Measurements from ENCODE around the gene ITGAX.

Gene ITGAX

DNA sequence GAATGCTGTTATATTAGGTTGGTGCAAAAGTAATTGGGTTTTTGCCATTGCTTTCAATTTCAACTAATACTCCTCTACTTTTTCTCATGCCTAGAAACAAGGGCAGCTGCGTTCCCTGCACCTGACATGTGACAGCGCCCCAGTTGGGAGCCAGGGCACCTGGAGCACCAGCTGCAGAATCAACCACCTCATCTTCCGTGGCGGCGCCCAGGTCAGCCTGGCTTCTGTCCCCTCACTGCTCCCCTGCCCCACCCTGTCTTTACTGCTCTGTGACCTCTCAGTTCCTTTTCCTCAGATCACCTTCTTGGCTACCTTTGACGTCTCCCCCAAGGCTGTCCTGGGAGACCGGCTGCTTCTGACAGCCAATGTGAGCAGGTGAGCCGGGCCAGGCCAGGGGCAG lies 21.7 kb downstream of the ITGAX start:
- DNase-seq = no peak

DNA sequence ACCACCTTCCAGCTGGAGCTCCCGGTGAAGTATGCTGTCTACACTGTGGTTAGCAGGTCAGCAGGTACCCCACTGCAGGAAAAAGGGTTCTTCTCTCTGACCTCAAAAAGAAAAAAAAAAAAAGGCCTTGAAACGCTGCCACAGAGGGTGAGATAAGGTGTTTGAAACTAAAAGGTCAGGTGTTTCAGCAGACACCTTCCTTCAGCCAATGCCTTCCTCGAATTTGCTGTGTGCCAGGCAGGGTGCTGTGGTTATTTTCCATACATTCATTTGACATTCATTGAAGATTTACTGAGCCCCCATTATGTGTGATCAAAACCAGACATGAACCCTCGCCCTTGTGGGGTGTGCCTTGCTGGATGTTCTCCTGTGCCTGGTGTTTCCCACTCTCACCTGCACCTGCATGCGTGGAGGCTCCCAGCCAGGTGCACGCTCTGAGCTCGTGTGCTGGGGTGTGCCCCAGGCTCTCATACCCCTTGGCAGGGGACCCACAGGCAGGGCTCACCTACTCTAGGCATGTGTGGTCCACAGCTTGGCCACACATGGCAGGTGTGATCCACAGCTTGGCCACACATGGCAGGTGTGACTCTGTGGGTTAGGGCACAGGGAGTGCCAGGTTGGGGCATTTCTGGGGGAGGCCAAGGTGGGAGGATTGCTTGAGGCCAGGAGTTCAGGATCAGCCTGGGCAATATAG lies 22.4 kb downstream of the ITGAX start:
- DNase-seq = no peak

DNA sequence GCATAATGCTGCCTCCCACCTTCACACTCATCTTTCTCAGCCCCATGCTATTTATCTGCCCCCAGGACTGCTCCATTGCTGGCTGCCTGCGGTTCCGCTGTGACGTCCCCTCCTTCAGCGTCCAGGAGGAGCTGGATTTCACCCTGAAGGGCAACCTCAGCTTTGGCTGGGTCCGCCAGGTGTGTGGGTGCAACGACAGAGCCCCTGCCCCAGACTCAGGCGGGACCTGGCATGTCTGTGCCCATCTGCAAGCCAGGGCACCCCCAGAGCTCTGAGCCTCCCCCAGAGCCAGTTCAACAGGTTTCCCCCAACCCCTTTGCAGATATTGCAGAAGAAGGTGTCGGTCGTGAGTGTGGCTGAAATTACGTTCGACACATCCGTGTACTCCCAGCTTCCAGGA lies 25.2 kb downstream of the ITGAX start:
- no peak for DNase-seq

DNA sequence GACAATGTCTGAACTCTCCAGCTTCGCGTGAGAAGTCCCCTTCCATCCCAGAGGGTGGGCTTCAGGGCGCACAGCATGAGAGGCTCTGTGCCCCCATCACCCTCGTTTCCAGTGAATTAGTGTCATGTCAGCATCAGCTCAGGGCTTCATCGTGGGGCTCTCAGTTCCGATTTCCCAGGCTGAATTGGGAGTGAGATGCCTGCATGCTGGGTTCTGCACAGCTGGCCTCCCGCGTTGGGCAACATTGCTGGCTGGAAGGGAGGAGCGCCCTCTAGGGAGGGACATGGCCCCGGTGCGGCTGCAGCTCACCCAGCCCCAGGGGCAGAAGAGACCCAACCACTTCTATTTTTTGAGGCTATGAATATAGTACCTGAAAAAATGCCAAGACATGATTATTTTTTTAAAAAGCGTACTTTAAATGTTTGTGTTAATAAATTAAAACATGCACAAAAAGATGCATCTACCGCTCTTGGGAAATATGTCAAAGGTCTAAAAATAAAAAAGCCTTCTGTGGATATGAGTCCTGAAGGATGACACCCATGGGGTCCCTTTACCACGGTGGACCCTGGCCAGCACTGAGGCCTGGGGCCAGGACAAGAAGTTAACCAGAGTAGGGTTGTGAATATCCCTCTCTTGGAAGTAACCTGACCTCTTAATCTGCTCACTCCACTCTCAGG lies 27.6 kb downstream of the ITGAX start:
- DNase-seq = no peak

DNA sequence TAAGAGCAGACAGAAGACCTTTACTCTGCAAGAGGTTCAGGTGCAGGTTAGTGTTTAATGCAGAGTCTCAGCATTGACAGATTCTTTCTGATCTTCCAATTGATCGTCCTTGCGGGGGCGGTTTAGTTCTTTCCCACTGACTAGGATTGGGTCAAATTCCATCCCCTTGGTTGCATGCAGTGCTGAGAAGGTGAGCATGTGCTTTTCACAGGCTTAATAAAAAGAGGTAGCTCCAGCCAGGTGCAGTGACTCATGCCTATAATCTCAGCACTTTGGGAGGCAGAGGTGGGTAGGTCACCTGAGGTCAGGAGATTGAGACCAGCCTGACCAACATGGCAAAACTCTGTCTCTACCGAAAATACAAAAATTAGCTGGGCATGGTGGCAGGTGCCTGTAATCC lies 30.7 kb downstream of the ITGAX start:
- no peak for DNase-seq

DNA sequence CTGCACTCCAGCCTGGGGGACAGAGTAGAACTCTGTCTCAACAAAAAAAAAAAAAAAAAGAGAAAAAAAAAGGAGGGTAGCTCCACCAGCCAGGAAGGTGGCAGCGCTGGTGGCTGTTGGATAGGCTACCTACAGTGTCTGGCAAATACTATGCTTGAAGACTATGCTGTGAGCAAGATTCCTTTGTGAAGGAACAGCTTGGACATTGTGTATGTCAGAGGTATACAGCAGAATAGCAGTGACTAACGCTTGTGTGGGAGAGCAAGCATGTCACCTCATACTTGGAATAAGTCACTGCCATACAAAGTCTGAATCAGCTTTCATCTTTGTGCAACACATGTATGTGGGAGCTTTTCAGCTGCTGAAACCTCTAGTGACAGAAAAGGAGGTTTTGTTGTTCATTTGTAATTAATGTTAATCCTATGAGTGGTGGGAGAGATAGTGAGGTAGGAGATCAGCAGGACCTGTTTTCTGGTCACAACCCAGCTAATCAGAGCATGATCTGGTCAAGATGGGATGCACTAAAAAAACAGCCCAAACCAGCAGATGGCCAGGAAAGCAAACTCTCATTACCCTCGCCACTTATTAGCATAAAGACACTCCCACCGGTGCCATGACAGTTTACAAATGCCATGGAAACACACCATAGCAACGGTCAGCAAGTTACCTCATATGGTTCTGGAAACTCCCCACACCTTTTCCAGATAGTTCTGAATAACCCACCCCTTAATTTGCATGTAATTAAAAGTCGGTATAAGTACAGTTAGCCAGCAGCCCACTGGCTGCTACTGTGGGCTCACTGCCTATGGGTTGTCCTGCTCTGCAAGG lies 31.4 kb downstream of the ITGAX start:
- DNase-seq = no peak

DNA sequence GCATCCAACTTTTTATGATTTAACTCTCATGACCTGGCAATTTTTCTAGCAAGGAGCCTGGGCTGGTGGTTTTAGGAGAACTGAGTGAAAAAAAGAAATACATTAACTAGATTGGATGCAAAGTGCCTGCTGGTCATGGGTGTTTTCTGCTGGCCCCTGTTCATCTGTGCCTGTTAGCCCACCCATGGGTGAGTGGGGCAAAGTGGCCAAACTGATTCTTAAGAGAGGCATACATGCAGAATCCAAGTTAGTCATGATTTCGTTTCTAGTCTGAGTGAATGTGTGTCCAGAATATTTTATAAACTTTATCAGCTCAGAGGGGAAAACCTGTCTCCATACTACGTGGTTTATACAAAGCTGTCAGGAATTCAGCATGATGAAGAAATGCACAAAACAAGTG lies 33.6 kb downstream of the ITGAX start:
- DNase-seq = no peak

DNA sequence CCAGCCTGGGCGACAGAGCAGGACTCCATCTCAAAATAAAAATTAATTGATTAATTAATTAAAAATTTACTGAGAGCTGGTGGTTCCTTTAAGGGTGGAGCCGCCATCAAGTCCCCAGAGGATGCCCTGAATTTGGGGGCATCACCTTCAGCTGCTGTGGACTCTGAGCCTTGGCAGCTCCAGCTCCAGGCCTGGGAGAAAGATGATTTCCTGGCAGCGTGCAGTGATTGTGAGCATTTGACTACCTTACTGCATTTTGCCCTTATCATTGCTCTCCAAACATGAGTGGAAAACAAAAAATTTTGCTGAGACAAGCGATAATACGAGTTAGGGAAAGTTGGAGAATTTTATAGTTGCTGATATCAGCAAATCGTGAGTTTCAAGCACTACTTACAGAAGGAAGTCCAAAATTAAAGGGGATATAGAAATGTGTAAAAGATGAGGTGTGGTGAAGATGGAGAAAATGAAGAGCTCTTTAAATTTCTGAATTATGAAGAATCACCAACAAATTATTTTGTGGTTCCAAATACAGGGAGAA lies 35.6 kb downstream of the ITGAX start:
- no peak for DNase-seq

DNA sequence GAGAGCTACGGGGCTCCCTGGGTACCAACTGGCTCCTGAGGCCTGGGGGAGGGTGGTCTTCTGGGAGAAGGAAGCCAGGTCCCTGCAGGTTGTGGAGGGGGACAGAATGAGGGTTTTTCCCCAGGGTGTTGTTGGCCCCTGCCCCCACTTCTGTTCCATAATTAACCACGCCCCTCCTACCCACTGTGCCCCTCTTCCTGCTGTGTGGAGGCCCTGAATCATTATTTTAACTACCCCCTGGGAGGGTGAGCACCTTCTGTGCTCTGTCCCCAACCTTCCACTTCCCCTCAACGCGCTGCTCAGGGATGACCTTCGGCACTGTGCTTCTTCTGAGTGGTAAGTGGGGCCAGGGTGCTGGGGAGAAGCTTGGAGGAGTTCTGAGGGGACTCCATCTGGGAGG lies 38.1 kb downstream of the ITGAX start, which contains the start of gene ITGAD:
Gene ITGAD, plus strand, starts transcription at position 280 of the 400 bp plus-strand sequence. Its CDS starts 26 bp downstream, at position 306.
- DNase-seq = no peak

DNA sequence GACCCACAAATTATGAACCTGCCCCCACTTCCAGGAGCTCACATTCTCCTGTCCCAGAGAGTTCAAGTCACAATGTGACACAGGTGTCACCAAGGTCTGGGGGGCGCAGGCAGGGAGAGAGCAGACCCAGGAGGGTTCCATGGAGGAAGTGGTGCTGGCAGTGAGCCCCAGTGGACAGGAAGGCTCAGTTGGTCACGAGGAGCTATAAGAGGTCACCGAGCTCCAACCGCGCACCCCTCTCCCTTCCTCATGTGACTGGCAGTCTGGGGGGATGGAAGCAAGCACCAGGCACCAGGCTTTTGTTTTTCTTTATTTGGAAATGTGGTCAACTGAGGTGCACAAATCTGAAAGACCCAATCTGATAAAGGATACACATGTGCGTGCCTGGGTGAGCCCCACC lies 40.7 kb downstream of the ITGAX start:
- DNase-seq = no peak

DNA sequence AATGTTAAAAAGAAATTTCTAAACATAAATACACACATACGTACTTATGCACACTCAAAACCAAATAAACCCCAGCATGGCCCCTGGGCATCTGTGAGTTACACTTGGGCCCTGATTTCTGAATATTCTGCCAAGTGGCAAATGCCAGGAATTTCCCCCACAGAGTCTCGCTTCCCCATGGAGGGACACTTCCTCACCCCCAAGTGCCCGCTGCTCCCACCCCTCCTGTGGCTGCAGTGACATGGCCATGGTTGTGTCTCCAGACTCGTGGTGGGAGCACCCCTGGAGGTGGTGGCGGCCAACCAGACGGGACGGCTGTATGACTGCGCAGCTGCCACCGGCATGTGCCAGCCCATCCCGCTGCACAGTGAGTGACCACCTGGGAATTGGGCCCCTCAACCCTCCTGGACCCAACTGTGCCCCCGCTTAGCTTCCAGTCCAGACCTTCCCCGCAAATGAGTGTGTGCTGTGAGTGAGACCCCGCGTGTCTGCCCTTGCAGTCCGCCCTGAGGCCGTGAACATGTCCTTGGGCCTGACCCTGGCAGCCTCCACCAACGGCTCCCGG lies 42.2 kb downstream of the ITGAX start:
- DNase-seq = no peak

DNA sequence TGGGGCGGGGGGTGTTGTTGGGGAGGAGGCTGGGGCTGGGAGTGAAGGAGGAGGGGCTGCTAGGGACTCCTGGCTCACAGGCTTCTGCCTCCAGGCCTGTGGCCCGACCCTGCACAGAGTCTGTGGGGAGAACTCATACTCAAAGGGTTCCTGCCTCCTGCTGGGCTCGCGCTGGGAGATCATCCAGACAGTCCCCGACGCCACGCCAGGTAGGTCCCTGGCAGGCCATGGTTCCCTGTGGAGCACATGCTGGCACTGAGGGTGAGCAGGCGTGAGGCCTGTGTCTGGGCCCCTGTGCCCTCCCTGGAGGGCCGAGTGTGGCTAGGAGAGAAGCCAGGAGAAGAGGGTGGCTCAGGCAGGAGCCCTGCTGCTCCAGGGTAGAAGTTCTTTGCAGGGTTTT lies 42.7 kb downstream of the ITGAX start:
- DNase-seq = no peak

DNA sequence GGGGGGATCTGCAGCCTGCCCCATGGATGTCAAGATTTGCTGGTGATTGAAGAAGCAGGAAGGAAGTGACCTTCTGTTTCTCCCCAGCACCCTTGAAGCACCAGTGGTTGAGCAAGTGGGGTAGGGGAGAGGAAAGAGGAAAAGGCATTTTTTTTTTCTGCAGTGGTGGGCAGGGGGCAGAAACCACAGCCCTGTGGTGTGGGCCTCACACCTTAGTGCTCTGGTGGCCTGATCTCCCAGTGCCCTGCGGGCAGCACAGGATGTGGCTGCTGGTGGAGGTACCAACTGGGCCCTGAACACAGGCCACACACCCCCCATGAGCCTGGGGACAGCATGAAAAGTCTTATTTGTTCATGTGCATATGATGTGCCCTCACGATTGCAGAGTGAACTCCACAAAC lies 45.2 kb downstream of the ITGAX start:
- DNase-seq = no peak

DNA sequence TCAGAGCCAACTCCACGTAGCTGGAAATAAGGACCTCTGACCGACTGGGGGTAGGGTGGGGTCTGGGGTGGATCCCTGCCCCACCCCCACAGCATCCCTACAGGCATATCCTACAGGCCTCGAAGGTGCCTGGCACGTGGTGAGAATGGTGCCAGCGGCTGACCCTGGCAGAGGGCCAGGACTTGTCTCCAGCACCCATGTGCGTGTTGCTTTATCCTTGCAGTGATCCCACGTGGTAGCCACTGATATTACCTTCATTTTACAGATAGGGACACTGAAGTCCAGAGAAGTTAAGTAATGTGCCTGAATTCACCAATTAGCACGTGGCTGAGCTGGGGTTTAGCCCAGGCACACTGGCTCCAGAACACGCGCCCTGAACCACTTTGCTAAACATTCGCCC lies 46.5 kb downstream of the ITGAX start:
- DNase-seq = no peak

DNA sequence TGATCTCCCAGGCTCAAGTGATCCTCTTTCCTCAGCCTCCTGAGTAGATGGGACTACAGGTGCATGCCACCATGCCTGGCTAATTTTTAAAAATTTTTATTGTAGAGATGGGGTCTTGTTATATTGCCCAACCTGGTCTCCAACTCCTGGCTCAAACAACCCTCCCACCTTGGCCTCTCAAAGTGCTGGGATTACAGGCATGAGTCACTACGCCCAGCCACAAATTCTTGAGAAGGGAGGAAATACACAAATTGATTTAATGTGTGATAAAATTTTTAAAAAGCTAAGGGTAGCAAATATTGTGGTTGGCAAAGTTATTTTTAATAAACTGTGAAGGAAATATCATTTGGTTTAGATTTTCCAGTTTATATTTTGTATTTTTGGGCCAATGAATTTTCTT lies 47.7 kb downstream of the ITGAX start:
- no peak for DNase-seq

DNA sequence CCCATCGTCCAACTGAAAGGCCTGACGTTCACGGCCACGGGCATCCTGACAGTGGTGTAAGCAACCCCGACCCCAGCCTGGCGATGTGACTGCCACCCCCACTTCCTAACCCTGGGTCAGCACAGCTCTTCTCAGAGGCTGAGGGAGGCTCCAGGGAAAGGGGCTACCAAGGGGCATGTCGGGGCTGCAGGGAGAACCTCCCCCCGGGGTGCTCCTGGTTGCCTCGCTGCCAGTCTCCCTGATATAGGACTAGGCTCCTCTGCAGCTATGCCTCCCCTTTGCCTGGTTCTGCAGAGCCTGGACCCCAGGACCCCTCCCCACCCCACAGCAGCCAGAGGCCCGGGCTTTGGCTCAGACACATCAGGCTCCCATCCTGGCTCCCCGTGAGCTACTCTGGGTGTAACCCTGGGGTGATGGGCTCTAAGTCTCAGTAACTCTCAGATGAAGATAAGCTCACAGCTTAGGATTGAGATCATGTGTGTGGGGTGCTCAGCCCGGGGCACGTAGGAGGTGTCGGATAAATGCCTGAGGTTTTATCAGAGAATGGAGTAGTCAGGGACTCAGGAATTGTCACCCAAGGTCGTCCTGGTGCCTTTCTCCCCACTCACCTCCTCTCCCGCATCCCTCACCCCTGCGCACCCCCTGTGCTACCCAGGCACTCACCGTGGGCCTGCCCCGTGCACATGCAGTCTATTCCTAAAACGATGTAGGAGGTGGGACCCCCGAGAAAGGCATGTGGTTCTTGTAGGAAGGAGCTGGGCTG lies 48.8 kb downstream of the ITGAX start:
- DNase-seq = no peak

DNA sequence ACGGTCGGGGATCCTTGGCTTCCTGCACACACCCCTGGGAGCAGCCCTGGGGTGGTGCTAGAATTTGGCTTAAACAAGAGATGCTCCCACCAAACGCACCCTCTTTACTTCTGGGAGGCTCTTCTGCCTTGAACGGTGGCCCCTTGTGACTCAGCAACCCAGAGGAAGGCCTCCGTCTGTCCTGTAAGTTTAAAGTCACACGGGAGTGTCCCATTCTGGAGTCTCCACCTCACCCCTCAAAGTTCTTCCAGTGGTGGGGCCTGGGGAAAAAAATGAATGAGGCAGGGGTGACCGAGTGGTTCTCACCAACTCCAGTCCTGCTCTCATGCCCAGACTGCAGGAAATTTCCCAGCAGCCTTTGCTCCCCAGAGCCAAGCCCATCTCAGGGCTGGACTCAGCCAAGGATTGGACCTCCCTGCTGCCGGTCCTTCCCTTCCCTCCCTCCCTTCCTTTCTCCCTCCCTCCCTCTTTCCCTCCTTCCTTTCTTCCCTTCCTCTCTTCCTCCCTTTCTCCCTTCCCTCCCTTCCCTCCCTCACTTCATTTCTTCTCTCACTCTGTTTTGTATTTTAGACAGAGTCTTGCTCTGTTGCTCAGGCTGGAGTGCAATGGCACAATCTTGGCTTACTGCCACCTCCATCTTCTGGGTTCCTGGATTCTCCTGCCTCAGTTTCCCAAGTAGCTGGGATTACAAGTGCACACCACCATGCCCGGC lies 49.5 kb downstream of the ITGAX start:
- DNase-seq = no peak

DNA sequence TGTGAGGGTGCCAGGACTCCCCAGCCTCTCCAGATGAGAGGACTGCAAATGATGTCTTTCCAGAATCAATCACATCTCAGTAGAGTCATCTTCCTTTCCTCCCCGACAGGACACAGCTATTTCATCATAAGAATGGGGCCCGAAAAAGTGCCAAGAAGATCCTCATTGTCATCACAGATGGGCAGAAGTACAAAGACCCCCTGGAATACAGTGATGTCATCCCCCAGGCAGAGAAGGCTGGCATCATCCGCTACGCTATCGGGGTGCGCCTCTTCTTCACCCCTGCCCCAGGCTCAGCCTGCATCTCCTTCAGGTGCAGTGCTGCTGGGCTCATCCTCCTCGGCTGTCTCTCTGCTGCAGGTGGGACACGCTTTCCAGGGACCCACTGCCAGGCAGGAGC lies 52.4 kb downstream of the ITGAX start:
- no peak for DNase-seq

DNA sequence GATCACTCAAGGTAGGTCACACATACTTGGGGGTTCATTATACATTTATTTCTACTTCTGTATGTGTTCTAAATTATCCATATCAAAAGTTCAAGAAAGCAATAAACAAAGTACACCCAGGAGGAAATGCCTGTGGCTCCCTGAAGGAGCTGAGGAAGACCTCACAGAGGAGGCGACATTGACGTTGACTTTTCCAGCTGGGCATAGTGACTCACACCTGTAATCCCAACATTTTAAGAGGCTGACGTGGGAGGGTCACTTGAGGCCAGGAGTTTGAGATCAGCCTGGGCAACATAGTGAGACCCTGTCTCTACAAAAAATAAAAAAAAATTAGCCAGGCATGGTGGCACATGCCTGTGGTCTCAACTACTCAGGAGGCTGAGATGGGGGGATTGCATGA lies 54.5 kb downstream of the ITGAX start:
- DNase-seq = no peak

DNA sequence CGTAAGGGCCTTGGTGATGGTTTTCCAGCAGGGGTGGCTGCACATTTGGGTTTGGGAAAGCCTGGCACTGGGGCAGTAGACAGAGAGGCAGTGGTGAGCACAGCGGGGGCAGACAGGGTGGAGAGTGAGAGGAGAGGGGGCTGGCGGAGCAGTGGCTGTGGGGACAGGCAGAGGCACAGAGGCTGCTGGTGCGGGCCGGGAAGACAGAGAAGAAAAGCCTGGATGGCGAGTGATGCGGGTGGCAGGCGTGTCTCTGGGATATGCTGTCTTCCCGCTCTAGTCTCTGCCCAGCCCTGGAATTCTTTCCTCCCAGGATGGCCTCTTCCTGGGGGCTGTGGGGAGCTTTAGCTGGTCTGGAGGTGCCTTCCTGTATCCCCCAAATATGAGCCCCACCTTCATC lies 55.1 kb downstream of the ITGAX start:
- DNase-seq = no peak

DNA sequence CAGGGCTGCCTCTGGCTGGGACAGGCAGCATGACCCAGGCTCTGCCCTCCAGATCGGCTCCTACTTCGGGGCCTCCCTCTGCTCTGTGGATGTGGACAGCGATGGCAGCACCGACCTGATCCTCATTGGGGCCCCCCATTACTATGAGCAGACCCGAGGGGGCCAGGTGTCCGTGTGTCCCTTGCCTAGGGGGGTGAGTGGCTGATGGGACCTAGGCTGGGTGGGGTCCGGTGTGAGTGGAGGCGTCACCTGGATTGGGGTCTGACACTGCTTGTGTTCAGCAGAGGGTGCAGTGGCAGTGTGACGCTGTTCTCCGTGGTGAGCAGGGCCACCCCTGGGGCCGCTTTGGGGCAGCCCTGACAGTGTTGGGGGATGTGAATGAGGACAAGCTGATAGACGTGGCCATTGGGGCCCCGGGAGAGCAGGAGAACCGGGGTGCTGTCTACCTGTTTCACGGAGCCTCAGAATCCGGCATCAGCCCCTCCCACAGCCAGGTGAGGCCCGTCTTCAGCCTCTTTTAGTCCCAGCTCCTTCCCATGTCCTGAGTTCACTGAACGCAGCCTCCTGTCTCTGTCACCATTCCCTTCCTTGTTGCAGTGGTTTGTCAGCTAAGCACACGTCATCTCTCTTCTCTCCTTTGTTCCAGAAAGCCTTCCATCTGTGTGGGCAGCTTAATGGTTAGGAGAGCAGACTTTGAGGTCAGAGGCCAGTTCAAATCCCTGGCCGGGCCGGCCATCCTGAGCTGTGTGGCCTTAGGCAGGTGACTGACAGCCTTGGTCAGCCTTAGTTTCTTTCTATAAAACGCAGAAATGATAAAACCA lies 56.3 kb downstream of the ITGAX start:
- DNase-seq = no peak

Measured in DMS79 (cell line).